NCI-H128 (cell line): ENCODE measurements around the gene TM9SF1.

Experiments used
- DNase-seq: peaks from one replicate; lab custom pipeline; 2025; ENCODE audit not compliant: unreplicated experiment; lab: John Stamatoyannopoulos, UW

TM9SF1 gene

DNA sequence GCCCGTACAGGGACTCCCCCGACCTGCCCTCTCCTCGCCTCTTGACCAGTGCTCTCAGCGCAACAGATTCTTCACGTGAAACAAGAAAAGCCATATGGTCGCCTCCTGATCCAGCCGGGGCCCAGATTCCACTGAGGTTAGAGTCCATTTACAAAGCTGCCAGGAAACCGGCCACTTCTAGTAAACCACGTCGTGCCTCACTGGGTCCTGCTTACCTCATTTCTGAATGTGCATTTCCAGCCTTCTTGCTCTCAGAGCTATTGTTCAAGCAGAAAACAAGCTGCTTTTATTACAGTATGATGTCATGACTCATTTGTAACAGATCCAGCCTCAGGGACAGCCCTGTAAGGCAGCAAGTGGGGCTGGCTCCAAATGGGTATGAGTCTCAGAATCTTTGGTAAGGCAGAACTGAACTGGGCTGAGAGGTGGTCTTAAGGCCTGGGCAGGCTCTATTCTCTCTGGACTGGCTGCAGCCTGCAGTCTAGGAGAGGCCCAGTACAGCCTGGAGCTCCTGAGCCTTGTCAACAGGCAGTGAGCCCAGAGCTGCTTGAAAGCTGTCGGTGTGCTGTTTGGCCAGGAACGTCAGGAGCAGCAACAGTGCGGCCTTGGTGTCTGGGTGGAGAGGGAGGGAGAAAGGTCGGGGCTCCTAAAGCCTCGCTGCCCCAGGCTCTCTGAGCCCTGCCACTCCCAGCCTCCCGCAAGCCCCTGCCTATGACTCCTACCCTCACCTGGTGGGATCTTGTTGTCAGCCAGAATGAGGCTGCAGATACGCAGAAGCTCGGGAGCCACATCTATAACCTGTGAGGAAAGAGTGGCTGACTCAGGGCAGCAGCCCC, 15.1 kb downstream of the TM9SF1 start:
- no peak for DNase-seq

DNA sequence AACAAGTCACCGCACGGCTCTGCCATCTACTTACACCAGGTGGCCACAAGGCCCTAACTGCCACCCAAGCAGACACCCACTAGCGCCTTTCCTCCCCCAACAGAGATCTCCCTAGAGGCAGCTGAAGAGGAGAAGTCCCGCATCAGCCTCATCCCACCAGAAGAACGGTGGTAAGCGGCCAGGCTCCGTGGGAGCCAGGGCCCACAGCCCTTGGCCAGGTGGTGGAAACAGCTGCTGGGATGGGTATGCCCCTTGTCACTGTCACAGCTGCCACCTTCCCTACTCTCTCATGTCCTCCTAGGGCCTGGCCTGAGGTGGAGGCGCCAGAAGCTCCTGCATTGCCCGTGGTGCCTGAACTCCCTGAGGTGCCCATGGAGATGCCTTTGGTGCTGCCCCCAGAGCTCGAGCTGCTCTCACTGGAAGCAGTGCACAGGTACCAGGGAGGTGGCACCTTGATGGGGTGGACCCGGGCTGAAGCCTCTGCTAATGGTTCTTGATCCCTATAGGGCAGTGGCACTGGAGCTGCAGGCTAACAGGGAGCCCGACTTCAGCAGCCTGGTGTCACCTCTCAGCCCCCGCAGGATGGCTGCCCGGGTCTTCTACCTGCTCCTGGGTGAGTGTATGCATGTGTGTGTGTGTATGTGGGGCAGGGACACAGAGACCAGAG, 15.8 kb downstream of the TM9SF1 start:
- no peak for DNase-seq

DNA sequence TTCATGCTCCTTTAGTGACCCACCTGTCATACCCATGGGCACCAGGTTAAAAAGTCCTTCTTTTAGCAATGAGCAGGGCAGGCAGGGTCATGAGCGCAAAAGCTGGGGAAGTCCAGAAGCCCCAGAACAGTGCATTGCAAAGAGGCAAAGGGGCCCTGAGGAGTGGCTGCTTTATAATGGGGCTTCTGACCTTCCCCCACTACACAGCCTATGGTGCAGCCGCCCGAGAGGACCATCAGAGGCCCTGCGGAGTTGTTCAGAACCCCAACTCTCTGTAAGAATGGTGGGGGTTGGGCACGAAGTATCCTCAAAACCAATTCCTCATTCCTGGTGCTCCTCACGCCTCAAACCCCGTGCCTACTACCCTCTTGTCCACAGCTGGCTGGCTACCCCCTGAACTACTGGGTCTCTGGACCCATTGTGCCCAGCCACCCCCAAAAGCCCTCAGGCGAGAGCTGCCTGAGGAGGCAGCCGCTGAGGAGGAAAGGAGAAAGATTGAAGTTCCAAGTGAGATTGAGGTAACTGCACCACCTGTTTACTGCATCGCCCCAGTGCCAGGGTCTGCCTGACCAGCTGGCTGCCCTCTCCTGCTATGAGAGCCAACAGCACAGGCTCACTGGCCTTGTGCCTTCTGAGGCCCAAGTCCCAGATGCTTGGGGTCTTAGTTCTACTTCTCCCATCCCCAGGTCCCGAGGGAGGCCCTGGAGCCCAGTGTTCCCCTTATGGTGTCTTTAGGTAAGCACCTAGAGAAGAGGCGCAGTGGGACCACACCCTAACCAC, 16.7 kb downstream of the TM9SF1 start:
- DNase-seq, result no peak

DNA sequence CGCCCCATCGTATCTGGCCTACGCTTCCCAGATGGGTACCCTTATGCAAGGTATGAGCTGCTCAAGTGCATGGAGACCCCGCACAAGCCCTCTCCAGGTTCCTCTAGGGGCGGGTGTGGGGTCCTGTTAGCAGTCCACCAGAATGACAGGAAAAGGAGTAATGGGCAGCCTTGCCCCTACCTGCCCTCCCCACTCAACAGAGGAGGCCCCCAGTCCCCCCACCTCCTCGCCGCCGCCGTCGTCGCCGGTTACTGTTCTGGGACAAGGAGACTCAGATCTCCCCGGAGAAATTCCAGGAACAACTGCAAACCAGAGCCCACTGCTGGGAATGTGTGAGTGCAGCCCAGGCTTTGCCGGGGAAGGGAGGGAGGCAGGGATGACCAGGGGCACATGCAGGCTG, 17.4 kb downstream of the TM9SF1 start:
- DNase-seq, result no peak

DNA sequence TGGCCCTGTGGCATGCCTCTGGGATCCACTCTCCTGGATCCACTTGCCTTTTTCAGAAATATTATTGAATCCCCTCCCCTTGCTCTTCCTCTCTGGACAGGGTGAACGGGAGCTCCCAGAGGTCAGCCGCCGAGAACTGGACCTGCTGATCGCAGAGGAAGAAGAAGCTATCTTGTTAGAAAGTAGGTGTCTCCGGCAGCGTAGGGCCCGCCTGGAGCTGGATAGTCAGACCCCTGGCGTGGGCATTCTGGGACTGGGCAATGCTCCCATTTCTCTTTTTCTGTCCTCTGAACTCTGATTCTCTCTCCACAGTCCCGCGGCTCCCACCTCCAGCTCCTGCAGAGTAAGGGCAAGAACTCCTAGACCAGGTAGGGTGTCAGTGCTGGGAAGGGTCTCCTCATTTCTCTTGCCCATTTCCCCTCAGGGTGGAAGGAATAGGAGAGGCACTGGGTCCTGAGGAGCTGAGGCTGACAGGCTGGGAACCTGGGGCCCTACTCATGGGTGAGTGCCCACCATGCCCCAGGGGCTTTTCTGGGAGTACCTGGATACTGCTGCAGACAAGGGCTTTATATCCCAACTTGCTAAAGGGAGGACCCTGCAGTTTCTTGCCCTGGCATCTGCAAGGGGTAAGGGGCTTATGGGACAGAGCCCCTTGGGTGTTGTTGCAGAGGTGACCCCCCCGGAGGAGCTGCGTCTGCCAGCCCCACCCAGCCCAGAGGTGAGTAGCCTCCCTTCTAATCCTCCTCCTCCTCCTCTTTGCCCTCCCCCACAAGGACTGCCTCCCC, 18.0 kb downstream of the TM9SF1 start:
- no peak for DNase-seq

DNA sequence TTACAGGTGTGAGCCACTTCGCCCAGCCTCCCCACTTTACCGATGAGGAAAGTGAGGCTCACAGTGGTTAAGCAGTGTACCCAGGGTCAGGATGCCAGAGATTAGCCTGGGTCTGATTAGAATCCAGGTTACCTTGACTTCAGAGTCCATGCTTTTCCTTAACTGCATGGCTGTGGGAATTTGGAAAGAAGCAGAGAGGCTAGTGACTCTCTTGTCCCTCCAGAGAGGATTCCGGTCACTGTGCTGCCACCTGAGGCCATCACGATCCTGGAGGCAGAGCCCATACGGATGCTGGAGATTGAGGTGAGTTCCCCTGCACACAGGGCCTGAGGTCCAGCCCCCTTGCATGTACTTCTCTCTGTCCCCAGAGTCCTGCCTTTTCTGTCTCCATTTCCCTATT, 18.6 kb downstream of the TM9SF1 start:
- DNase-seq, result no peak

DNA sequence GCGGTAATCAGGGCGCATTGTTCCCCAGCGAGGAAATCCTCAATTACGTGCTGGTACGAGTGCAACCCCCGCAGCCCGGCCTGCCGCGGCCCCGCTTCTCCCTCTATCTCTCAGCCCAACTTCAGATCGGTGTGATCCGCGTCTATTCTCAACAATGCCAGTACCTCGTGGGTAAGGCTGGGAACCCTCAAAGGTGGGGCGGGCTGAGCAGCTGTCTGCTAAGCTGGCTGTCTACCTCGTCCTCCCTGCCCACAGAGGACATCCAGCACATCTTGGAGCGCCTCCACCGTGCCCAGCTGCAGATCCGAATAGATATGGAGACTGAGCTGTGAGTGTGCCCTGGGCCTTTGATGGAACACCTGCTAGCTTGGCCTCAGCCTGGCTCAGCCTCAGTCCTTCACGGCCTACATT, 22.4 kb downstream of the TM9SF1 start:
- DNase-seq, result no peak

DNA sequence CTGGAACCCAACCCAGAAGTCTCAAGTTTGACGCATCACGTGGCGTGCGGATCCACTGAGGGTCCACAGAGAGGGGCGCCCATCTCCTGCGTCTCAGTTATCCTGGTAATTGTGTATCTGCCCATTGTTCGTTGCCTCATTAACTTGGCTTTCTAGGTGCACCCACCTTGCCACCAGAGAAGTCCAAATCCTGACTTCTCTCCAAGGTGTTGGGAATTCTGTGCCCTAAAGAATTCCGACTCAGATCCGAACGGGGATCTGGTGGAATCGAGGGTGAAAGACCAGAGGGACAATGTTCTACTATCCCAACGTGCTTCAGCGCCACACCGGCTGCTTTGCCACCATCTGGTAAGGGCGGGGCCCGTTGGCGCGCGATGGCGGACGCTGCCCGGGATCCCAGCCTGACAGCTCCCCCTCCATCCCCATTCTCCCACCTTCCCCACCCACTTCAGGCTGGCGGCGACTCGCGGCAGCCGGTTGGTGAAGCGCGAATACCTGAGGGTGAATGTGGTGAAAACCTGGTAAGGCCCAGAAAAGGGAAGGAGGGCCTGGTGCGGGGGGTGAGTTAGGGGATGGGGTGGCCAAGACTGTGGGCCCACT, 22.9 kb downstream of the TM9SF1 start:
- no peak for DNase-seq

DNA sequence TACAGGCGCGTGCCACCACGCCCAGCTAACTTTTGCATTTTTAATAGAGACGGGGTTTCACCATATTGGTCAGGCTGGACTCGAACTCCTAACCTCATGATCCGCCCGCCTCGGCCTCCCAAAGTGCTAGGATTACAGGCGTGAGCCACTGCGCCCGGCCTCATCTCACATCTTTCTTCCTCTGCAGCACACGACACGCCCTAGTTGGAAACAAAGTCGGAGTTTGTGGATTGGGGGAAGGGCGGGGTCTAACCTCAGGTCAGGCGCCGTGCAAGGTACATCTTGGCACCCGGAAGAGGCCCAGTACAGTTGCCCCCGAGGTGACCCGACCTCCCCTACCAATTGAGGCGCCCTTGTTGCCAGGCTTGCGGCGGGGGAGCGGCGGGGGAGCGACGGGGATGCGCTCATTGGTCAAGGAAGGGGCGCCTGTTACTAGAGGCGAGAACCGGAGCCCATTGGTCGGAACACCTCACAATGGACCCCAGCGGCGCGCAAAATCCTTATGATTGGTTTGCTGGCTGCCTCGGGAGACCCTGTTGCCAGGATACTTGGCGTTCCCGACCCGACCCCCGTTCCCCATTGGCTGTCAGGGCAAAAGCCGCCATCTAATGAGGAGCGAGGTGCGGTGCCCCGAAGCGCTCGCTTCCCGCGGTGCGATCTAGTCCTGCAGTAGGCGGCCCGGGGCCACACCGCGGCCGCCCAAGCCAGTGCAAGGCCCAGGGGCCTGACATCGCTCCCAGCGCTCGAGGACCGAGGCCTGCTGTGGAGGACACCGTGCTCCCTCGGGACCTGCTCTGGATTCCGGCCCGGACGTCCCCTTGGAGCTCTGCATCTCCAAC, 23.6 kb downstream of the TM9SF1 start, which contains the start of gene REC8:
REC8 (plus strand) TSS at position 659 of the 839 bp plus-strand sequence. CDS start 473 bp downstream, outside the sequence.
- DNase-seq, result peak; percentile 97

DNA sequence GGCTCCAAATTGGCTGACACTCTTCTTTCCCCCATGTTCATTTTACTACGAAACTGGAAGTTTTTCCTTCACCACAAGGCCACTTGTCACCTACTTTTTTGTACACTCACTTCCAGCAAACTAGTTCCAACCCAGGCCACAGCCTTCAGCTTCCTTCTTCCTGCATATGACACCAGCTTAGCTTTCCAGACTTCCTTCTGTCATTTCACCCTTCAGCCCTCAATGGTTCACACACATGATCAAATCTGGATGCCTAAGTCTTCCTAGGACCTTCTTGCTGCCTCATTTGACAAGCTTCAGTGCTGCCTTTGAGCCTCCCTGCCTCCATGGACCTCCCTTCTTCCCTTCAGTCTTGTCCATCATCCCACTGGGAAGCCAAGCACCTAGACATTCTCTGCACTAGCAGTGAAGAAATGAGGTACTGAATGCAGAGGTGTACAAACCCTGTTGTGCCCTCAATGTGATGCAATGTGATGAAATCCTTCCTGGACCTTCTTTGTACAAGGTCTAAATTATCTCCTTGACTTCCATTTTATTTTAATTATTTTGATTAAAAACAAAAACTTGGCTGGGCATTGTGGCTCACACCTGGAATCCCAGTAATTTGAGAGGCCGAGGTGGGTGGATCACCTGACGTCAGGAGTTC, 27.6 kb downstream of the TM9SF1 start:
- DNase-seq, result no peak

DNA sequence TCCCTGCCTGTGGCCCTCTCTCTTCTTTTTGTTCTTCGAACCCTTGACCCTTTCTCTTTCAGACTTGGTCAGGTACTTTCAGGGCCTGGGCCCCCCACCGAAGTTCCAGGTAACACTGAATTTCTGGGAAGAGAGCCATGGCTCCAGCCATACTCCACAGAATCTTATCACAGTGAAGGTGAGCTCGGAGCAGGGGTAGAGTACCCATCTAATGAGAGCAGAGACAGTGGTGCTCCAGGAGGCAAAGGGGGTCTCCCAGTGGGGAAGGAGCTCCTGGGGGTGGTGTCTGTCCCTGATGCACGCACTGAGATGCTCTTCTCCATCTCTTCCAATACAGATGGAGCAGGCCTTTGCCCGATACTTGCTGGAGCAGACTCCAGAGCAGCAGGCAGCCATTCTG, 29.5 kb downstream of the TM9SF1 start:
- DNase-seq, result no peak

DNA sequence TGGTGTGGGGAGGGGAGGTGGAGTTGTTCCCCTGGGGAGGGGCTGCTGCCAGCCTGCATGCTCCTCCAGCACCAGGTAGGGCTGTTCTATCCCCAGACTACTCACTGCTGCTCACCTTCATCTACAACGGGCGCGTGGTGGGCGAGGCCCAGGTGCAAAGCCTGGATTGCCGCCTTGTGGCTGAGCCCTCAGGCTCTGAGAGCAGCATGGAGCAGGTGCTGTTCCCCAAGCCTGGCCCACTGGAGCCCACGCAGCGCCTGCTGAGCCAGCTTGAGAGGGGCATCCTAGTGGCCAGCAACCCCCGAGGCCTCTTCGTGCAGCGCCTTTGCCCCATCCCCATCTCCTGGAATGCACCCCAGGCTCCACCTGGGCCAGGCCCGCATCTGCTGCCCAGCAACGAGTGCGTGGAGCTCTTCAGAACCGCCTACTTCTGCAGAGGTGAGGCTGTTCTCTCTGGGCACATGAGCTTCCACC, 30.7 kb downstream of the TM9SF1 start:
- DNase-seq, result no peak

DNA sequence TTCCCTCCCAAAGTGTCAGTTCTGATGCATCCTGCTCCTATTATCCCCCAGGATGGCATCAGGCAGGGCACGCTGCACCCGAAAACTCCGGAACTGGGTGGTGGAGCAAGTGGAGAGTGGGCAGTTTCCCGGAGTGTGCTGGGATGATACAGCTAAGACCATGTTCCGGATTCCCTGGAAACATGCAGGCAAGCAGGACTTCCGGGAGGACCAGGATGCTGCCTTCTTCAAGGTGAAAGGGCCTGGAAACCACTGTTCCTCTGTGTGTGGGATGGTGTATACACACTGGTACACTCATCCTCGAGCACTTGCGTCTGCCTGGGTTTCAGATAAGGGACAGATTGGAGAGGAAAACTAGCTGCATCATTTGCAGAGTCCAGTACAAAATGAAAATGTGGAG, 33.1 kb downstream of the TM9SF1 start:
- DNase-seq, result no peak

DNA sequence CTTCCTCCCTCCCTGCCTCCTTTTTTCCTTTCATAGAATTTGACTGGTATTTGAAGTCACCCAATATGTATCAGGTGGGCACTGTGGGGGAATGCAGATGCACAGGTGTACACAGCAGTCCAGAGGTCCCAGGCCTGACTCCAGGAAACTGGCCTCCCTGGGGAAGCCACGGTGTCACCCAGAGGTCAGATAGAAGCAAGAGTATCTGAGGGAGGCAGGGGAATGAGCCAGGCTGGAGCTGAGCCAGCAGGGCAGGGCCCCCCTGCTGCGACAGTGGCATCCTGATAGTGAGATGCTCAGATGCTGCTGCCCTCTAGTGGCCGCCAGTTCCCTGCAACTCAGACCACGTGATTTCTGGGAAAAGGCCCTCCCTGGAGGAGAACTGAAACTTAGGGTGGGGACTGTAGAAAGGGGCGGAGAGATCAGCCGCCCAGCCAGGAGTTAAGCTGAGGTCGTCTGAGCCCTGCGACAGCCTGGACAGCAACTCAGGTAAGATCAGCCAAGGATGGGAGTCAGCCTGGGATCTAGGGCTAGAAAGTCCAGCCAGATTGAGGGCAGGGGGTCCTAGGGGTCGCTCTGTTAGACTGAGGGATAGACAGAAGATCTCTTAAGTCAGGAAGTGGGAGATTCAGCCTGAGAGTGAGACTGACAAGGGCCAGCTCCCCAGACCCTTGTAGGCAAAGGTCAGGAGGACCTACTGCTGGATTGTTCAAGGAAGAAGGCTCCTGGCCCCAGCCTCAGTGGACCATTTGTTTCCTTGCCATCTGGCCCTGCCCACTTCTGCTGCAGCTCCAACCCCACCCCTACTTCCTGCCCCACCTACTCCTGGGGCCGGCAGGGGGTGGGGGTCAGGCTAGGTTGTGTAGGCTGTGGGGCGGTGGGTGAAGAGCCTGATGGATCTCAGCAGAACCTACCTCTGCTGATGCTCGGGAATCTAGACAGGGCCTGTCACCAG, 34.1 kb downstream of the TM9SF1 start, which contains the start of gene IRF9:
IRF9 (plus strand) TSS at position 416 of the 955 bp plus-strand sequence. CDS start 880 bp downstream, outside the sequence.
- peak; percentile 91 for DNase-seq

DNA sequence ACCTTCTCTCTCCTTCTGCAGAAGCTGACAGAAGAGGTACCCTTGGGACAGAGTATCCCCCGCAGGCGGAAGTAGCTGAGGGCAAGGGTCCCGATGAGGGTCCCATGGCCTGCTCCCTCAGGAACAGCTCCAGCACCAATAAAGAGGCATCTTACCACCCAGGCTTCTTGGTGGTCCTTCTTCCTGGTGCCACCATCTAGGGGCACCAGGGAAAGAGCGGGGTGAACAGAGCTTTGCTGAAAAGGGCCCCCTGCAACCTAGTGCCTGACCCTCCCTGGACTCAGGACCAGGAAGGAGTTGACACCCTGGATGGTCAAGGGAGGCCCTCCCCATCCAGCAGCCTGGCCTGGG, 34.8 kb downstream of the TM9SF1 start:
- no peak for DNase-seq

DNA sequence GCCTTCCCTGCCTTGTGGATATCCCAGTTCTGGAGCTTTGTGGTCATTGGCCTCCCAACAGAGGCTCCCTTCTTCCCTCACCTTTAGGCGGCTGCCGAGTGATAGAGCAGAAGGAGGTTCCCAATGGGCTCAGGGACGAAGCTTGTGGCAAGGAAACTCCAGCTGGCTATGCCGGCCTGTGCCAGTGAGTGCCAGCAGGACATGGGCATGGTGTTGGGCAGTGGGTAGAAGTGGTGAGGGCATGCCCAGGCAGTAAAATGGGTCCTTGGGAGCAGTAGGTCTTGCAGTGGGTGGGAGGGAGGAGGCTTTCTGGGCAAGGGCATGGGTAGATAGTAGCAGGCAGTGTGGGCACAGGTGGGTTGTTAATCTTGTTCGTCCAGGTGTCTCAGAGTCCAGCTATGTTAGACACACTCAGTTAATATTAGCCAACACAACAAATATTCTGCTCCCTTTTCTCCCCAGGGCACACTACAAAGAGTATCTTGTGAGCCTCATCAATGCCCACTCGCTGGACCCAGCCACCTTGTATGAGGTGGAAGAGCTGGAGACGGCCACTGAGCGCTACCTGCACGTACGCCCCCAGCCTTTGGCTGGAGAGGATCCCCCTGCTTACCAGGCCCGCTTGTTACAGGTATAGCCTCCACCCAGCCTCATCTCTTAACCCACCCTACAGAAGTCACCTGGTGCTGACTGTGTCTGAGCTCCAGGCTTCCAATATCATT, 35.3 kb downstream of the TM9SF1 start:
- no peak for DNase-seq

DNA sequence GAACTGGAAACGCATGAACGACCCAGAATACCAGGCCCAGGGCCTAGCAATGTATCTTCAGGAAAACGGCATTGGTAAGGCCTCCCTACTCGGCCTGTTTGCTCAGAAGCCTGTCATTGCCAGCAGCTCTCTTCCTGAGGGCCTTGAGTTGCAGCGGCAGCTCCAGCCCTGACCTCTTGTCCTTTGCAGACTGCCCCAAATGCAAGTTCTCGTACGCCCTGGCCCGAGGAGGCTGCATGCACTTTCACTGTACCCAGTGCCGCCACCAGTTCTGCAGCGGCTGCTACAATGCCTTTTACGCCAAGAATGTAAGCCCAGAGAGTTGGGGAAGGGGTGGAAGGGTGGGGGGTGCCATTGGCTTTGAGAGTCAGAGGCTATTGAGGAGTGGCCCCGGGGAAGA, 37.9 kb downstream of the TM9SF1 start:
- no peak for DNase-seq
